GM21576 (cell line): ENCODE results near the gene TMCC1.
"Not testable (repeated sequence)": the region's sequence is repeated elsewhere in the genome, so short reads cannot be mapped to it uniquely, and the experiment has no call there.

Experiments used
- ATAC-seq: cut with Tn5 transposase; IDR thresholded peaks from one replicate; pipeline ENCODE4 v1.9.1; 2021; ENCODE audit warnings: mild to moderate bottlenecking, moderate library complexity; ENCODE audit not compliant: unreplicated experiment

Gene TMCC1

GRCh38 chr3:129837065-129837642 lies 56.4 kb downstream of the TMCC1 start:
- ATAC-seq, result no peak

GRCh38 chr3:129836381-129837064 lies 57.0 kb downstream of the TMCC1 start:
- no peak for ATAC-seq

- no peak for ATAC-seq
Measured at GRCh38 chr3:129835198-129835597, 58.3 kb downstream of the TMCC1 start.

- no peak for ATAC-seq
Measured at GRCh38 chr3:129834580-129834979, 58.9 kb downstream of the TMCC1 start.

- not testable (repeated sequence) for ATAC-seq
Measured at GRCh38 chr3:129831942-129832341, 61.6 kb downstream of the TMCC1 start.

- no peak for ATAC-seq
Measured at GRCh38 chr3:129831503-129831902, 62.0 kb downstream of the TMCC1 start.

GRCh38 chr3:129829640-129830039 lies 63.9 kb downstream of the TMCC1 start:
- ATAC-seq, result no peak

GRCh38 chr3:129827765-129828164 lies 65.7 kb downstream of the TMCC1 start:
- ATAC-seq, result peak; percentile 78

GRCh38 chr3:129824926-129825541 lies 68.5 kb downstream of the TMCC1 start:
- ATAC-seq, result peak; percentile 48

- no peak for ATAC-seq
Measured at GRCh38 chr3:129822679-129823078, 70.8 kb downstream of the TMCC1 start.

GRCh38 chr3:129822241-129822640 lies 71.3 kb downstream of the TMCC1 start:
- ATAC-seq, result no peak

GRCh38 chr3:129820587-129820986 lies 72.9 kb downstream of the TMCC1 start:
- no peak for ATAC-seq

- no peak for ATAC-seq
Measured at GRCh38 chr3:129812589-129812988, 80.9 kb downstream of the TMCC1 start.

GRCh38 chr3:129809297-129809696 lies 84.2 kb downstream of the TMCC1 start:
- ATAC-seq, result no peak

- ATAC-seq, result no peak
Measured at GRCh38 chr3:129796146-129796545, 97.4 kb downstream of the TMCC1 start.

- ATAC-seq, result no peak
Measured at GRCh38 chr3:129795186-129796010, 98.1 kb downstream of the TMCC1 start.

GRCh38 chr3:129794311-129795185 lies 99.0 kb downstream of the TMCC1 start:
- ATAC-seq, result no peak

- no peak for ATAC-seq
Measured at GRCh38 chr3:129793942-129794310, 99.6 kb downstream of the TMCC1 start.

- no peak for ATAC-seq
Measured at GRCh38 chr3:129793319-129793718, 100.2 kb downstream of the TMCC1 start.

- ATAC-seq, result no peak
Measured at GRCh38 chr3:129783470-129783869, 110.0 kb downstream of the TMCC1 start.

GRCh38 chr3:129778871-129779270 lies 114.6 kb downstream of the TMCC1 start:
- ATAC-seq, result no peak
